Right lobe of liver (tissue), 4 donors: ENCODE data around the gene CALCOCO1.

ENCODE experiments used
- CTCF ChIP-seq, 4 donors: fragments of 200-600 bp in 3 of 4; fragments of 450-650 bp in 1 of 4; IDR thresholded peaks; one replicate each; pipeline versions ENCODE4 v1.5.1 to v1.8.0; 2016 to 2022; ENCODE audit warnings: antibody characterized with exemption in 4 of 4, mild to moderate bottlenecking in 2 of 4
- POLR2A ChIP-seq: fragments of 450-650 bp; IDR thresholded peaks from one replicate; pipeline ENCODE4 v1.6.1; 2017; ENCODE audit warnings: antibody characterized with exemption, mild to moderate bottlenecking
- donor health status: DM: no; HTN: no; CAD: no.
- donor health status: DM: no; HTN: no; CAD: no.
- donor health status: DM: no; HTN: yes; CAD: no.

DNA sequence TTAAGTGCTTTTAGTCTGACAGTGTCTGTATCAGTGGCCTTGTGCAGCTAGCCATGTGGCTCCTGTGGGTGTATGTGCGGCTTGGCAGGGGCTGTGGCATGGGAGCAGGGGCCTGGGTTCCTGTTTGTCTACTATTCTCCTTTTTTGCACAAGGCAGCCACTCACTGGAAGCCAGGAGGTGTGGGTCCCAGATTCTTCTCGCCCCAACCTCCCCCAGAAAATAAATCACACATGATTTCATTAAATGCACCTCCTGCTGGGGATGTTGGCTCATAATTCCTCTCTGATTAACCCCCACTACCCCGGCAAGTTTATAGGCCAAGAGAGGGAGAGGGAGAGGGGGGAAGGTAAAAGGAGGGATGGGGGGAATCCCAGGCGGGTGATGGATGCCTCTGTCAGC is 17.6 kb downstream of the CALCOCO1 start:
- TF ChIP-seq CTCF (IDR thresholded peaks at IDR 0.05): no peak
- TF ChIP-seq POLR2A: no peak
